ENCODE measurements around the gene CYP46A1. TPM values are rescaled to one million over a fixed set of nuclear protein-coding genes. Genes with fewer than 3 reads are reported as not detected.
A peak's percentile ranks its signal among the peaks of the same experiment; 100 is the strongest.

Gene CYP46A1
- total RNA-seq, 2 donors from 2014 or later = 0.15 to 0.29 TPM

- peaks cover 2% of the 10 kb centered on the region for H3K4me1 Mint-ChIP-seq
- peak in 1 of 3 donors; percentile 3 for DNase-seq
- no peak for ATAC-seq
- H3K9me3 ChIP-seq (ENCODE audit: control insufficient read depth, low read length, poor library complexity, severe bottlenecking) = no peaks in the 10 kb centered on the region
- H3K27me3 Mint-ChIP-seq = peaks cover 20% of the 10 kb centered on the region
- H3K36me3 Mint-ChIP-seq (ENCODE audit: low read depth) = no peaks in the 10 kb centered on the region
- no peak overlapping the region for H3K27ac Mint-ChIP-seq
- H3K4me3 Mint-ChIP-seq = no peak overlapping the region
These were observed 37.9 kb downstream of the CYP46A1 start for GRCh38 chr14:99721792-99722516.

GRCh38 chr14:99722741-99723140 is 38.6 kb downstream of the CYP46A1 start:
- DNase-seq (no peak), ATAC-seq (no peak)
- H3K36me3 Mint-ChIP-seq (ENCODE audit: low read depth) = no peaks in the 10 kb centered on the region
- H3K27me3 Mint-ChIP-seq = peaks cover 24% of the 10 kb centered on the region
- no peaks in the 10 kb centered on the region for H3K9me3 ChIP-seq (ENCODE audit: control insufficient read depth, low read length, poor library complexity, severe bottlenecking)
- peaks cover 2% of the 10 kb centered on the region for H3K4me1 Mint-ChIP-seq
- H3K27ac Mint-ChIP-seq = no peak overlapping the region
- H3K4me3 Mint-ChIP-seq = no peak overlapping the region

- Mint-ChIP-seq H3K4me1 (no peaks in the 10 kb centered on the region), H3K4me3 (no peak overlapping the region), H3K27ac (no peak overlapping the region), H3K27me3 (peaks cover 29% of the 10 kb centered on the region), H3K36me3 (ENCODE audit: low read depth) (peaks cover 2% of the 10 kb centered on the region)
- H3K9me3 ChIP-seq (ENCODE audit: control insufficient read depth, low read length, poor library complexity, severe bottlenecking) = no peaks in the 10 kb centered on the region
- ATAC-seq = no peak
- peak in 1 of 3 donors; percentile 4 for DNase-seq
These were observed 40.2 kb downstream of the CYP46A1 start for GRCh38 chr14:99724196-99724891.

- Mint-ChIP-seq H3K27me3 (peaks cover 29% of the 10 kb centered on the region), H3K36me3 (ENCODE audit: low read depth) (peaks cover 2% of the 10 kb centered on the region), H3K27ac (no peak overlapping the region), H3K4me3 (no peak overlapping the region), H3K4me1 (no peaks in the 10 kb centered on the region)
- DNase-seq (peak in 1 of 3 donors; percentile 6), ATAC-seq (no peak)
- H3K9me3 ChIP-seq (ENCODE audit: control insufficient read depth, low read length, poor library complexity, severe bottlenecking) = no peaks in the 10 kb centered on the region
These were observed 41.1 kb downstream of the CYP46A1 start for GRCh38 chr14:99724939-99725773.

- Mint-ChIP-seq H3K36me3 (ENCODE audit: low read depth) (peaks cover 2% of the 10 kb centered on the region), H3K4me3 (no peak overlapping the region), H3K4me1 (no peaks in the 10 kb centered on the region), H3K27me3 (peaks cover 29% of the 10 kb centered on the region), H3K27ac (no peak overlapping the region)
- ATAC-seq (no peak), DNase-seq (peak in 1 of 3 donors; percentile 3)
- no peaks in the 10 kb centered on the region for H3K9me3 ChIP-seq (ENCODE audit: control insufficient read depth, low read length, poor library complexity, severe bottlenecking)
These were observed 41.9 kb downstream of the CYP46A1 start for GRCh38 chr14:99725774-99726537.

- H3K9me3 ChIP-seq (ENCODE audit: control insufficient read depth, low read length, poor library complexity, severe bottlenecking) = no peaks in the 10 kb centered on the region
- peaks cover 29% of the 10 kb centered on the region for H3K27me3 Mint-ChIP-seq
- peaks cover 2% of the 10 kb centered on the region for H3K36me3 Mint-ChIP-seq (ENCODE audit: low read depth)
- no peak overlapping the region for H3K4me3 Mint-ChIP-seq
- DNase-seq (peak in 1 of 3 donors; percentile 5), ATAC-seq (no peak)
- H3K4me1 Mint-ChIP-seq = no peaks in the 10 kb centered on the region
- no peak overlapping the region for H3K27ac Mint-ChIP-seq
These were observed 42.5 kb downstream of the CYP46A1 start for GRCh38 chr14:99726538-99727095.

GRCh38 chr14:99727096-99727870 is 43.2 kb downstream of the CYP46A1 start:
- Mint-ChIP-seq H3K4me3 (no peak overlapping the region), H3K27me3 (peaks cover 32% of the 10 kb centered on the region), H3K36me3 (ENCODE audit: low read depth) (peaks cover 2% of the 10 kb centered on the region), H3K4me1 (no peaks in the 10 kb centered on the region), H3K27ac (no peak overlapping the region)
- no peaks in the 10 kb centered on the region for H3K9me3 ChIP-seq (ENCODE audit: control insufficient read depth, low read length, poor library complexity, severe bottlenecking)
- peak in 1 of 3 donors; percentile 4 for DNase-seq
- ATAC-seq = no peak

- peaks cover 2% of the 10 kb centered on the region for H3K36me3 Mint-ChIP-seq (ENCODE audit: low read depth)
- DNase-seq (peak in 1 of 3 donors; percentile 5), ATAC-seq (no peak)
- H3K4me3 Mint-ChIP-seq = no peak overlapping the region
- no peaks in the 10 kb centered on the region for H3K9me3 ChIP-seq (ENCODE audit: control insufficient read depth, low read length, poor library complexity, severe bottlenecking)
- H3K4me1 Mint-ChIP-seq = no peaks in the 10 kb centered on the region
- H3K27ac Mint-ChIP-seq = no peak overlapping the region
- peaks cover 42% of the 10 kb centered on the region for H3K27me3 Mint-ChIP-seq
These were observed 44.3 kb downstream of the CYP46A1 start for GRCh38 chr14:99728231-99728920.

GRCh38 chr14:99728981-99729451 is 44.9 kb downstream of the CYP46A1 start:
- H3K27me3 Mint-ChIP-seq = peaks cover 48% of the 10 kb centered on the region
- no peaks in the 10 kb centered on the region for H3K9me3 ChIP-seq (ENCODE audit: control insufficient read depth, low read length, poor library complexity, severe bottlenecking)
- H3K4me3 Mint-ChIP-seq = no peak overlapping the region
- DNase-seq (peak in 1 of 3 donors; percentile 0), ATAC-seq (no peak)
- peaks cover 2% of the 10 kb centered on the region for H3K36me3 Mint-ChIP-seq (ENCODE audit: low read depth)
- H3K4me1 Mint-ChIP-seq = peaks cover 2% of the 10 kb centered on the region
- H3K27ac Mint-ChIP-seq = no peak overlapping the region

GRCh38 chr14:99729991-99730875 is 46.1 kb downstream of the CYP46A1 start:
- no peaks in the 10 kb centered on the region for H3K9me3 ChIP-seq (ENCODE audit: control insufficient read depth, low read length, poor library complexity, severe bottlenecking)
- H3K27ac Mint-ChIP-seq = no peak overlapping the region
- peaks cover 2% of the 10 kb centered on the region for H3K4me1 Mint-ChIP-seq
- H3K27me3 Mint-ChIP-seq = peaks cover 53% of the 10 kb centered on the region
- peak overlapping the region; percentile 72 for H3K4me3 Mint-ChIP-seq
- ATAC-seq (peak; percentile 85), DNase-seq (peak; percentile 40 to 70 (median 50))
- H3K36me3 Mint-ChIP-seq (ENCODE audit: low read depth) = peaks cover 2% of the 10 kb centered on the region
